Skeletal muscle satellite cell (primary cell): ENCODE results near the gene CD2AP.

Experiments
- H3K27me3 ChIP-seq: 2 replicates; pipeline ENCODE4 v1.7.0; 2013; ENCODE audit warnings: low read length; ENCODE audit not compliant: control insufficient read depth, insufficient read depth
- H3K36me3 ChIP-seq: 2 replicates; pipeline ENCODE4 v1.7.0; 2013; ENCODE audit warnings: mild to moderate bottlenecking, control low read depth, low read length; ENCODE audit not compliant: insufficient read depth
- H3K4me1 ChIP-seq: 2 replicates; pipeline ENCODE4 v1.7.0; 2013; ENCODE audit warnings: low read length; ENCODE audit not compliant: control insufficient read depth, insufficient read depth
- H3K4me2 ChIP-seq: 2 replicates; pipeline ENCODE4 v1.7.0; 2013; ENCODE audit warnings: mild to moderate bottlenecking, low read length
- H3K4me3 ChIP-seq: 2 replicates; pipeline ENCODE4 v1.7.0; 2013; ENCODE audit warnings: low read length
- H3K9ac ChIP-seq: 2 replicates; pipeline ENCODE4 v1.7.0; 2013; ENCODE audit warnings: mild to moderate bottlenecking, low read depth, low read length, moderate library complexity
- H3K9me3 ChIP-seq: replicated peaks from 2 replicates; pipeline ENCODE4 v1.7.0; 2013; ENCODE audit warnings: mild to moderate bottlenecking, control low read depth, low read length

Gene CD2AP

DNA sequence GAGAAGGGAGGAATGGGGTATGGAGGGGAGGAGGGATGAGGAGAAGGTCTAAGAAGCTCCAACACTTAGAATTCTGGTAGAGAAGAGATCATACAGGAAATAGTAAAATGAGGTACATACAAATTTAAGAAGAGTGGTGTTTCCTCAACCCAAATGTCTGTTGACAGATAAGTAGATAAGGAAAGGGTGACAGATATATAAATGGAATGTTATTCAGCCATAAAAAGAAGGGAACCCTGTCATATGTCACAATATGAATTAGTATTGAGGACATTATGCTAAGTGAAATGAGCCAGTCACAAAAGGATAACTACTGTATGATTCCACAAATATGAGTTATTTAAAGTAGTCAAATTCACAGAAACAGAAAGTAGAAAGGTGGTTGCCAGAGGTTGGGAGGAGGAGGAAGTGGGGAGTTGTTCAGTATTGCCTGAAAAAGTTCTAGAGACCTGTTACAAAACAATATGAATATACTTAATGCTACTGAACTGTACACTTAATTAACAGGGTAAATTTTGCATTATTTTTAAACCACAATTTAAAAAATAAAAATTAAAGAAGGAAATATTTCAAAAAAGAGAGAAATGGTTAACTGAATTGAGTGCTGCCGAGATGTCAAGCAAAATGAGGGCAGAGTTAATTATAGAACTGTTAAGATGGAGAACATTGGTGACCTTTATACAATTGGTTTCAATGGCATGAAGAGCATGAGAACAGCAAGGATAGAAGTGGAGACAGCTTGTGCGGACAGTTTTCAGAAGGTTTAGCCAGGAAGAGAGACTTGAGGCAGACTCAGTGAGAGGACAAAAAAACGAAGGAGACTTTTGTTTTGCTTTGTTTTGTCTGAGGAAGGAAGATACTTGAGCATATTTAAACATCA is 173.2 kb downstream of the CD2AP start:
- H3K9ac ChIP-seq = no peak overlapping the region
- no peaks in the 10 kb centered on the region for H3K36me3 ChIP-seq
- peaks cover 8% of the 10 kb centered on the region for H3K4me1 ChIP-seq
- no peaks in the 10 kb centered on the region for H3K27me3 ChIP-seq
- peak overlapping the region; percentile 56 for H3K4me2 ChIP-seq
- H3K9me3 ChIP-seq = no peaks in the 10 kb centered on the region
- no peak overlapping the region for H3K4me3 ChIP-seq

DNA sequence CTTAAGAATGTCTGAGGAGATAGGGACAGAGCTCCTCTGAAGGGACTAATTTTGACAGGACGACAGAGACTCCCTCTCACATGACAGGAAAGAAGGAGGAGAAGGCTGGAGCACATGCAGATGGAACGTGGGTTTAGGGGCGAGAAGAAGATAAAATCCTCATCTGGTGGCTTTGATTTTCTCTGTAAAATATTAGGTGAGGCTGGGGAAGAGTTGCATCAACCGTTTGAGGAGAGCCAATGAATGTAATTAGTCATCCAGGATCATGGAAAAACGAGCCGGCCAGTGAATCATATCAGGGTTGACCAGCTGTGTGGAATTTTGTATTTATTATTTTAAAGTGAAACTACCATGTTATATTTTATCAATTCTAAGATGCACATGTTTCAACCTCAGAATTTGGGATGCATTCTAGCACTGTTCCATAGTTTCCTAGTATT is 173.9 kb downstream of the CD2AP start:
- Histone ChIP-seq H3K27me3 (no peaks in the 10 kb centered on the region), H3K36me3 (no peaks in the 10 kb centered on the region), H3K9ac (no peak overlapping the region), H3K4me2 (peak overlapping the region; percentile 56), H3K4me1 (peaks cover 8% of the 10 kb centered on the region), H3K9me3 (no peaks in the 10 kb centered on the region), H3K4me3 (no peak overlapping the region)

DNA sequence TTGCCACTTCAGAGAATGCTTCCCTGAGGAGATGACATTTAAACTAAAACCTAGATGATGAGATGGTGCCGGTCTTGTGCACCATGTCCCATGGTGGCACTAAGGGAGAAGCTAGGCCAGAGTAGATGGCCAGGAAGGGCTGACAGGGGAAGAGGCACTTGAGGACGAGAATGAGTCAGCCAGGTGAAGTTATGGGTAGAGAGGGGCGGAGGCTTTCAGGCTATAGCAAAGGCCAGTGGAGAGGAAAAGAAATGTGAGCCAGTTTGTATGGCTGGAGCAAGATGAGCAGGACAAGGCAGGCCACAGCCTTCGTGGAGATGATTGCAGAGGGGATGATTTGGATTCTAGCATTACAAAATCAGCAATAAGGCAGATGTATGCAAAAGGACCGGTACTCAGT is 176.1 kb downstream of the CD2AP start:
- H3K9ac ChIP-seq = no peak overlapping the region
- H3K4me1 ChIP-seq = peaks cover 8% of the 10 kb centered on the region
- no peaks in the 10 kb centered on the region for H3K9me3 ChIP-seq
- H3K27me3 ChIP-seq = no peaks in the 10 kb centered on the region
- no peaks in the 10 kb centered on the region for H3K36me3 ChIP-seq
- no peak overlapping the region for H3K4me2 ChIP-seq
- no peak overlapping the region for H3K4me3 ChIP-seq

DNA sequence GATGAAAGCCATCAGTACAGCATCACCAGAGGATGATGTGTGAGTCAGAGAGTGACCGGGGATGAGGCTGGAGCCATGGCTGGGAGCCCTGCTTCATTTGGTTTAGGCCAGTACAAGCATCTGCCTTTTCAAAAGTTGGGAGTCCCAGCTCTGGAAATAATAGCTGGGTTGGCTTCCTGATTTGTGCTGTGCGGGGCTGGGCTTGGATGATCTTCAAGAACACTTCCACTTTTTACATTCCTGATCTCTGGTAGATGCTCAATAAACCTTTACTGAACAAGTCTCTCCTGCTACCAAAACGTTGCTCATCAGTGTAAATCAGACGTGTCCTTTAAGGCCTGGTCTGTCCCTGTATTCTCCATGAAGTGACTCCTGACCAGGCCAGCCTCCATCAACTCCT is 176.7 kb downstream of the CD2AP start:
- Histone ChIP-seq H3K27me3 (no peaks in the 10 kb centered on the region), H3K4me2 (no peak overlapping the region), H3K4me3 (no peak overlapping the region), H3K9me3 (no peaks in the 10 kb centered on the region), H3K9ac (no peak overlapping the region), H3K4me1 (peaks cover 8% of the 10 kb centered on the region), H3K36me3 (no peaks in the 10 kb centered on the region)

DNA sequence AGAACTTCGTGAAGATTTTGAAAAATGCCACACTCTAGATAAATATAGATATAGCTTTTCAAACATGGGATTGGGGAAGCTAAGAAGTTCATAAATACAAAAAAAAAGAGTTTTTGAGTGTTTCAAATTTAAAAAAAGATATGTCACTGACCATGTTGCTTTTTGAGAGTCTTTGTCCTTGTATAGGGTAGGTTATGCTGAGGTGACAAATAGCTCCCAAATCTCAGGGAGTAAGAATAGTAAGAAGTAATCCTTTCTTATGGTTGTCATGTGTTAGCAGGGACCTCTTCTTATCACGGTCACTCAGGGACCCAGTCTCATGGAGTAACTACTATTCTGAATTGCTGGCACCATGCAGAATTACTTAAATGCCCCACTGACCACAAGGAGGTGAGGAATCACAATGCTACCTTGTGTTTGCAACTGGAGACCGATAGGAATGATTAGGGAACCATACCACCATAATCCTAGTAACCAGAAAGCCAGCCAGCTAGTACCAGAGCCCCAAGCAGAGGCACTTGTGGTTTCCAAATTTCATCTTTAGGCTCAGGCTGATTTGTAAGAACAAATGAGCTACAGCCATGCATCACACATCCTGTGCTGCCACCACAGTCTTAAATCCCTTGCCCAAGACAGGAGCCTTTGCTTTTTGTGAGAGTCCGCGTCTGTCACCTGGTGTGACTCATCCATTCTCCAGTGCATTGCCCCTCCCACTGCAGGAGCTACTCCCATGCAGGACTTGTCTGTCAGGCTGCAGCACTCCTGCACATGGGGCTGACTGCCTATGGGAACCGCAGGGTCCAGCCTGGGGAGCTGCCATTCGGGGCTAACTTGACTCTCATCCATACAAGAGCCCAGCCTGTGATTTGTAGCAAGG is 178.4 kb downstream of the CD2AP start:
- H3K36me3 ChIP-seq = no peaks in the 10 kb centered on the region
- no peak overlapping the region for H3K9ac ChIP-seq
- no peaks in the 10 kb centered on the region for H3K27me3 ChIP-seq
- no peak overlapping the region for H3K4me2 ChIP-seq
- H3K4me1 ChIP-seq = peaks cover 8% of the 10 kb centered on the region
- no peak overlapping the region for H3K4me3 ChIP-seq
- no peaks in the 10 kb centered on the region for H3K9me3 ChIP-seq

DNA sequence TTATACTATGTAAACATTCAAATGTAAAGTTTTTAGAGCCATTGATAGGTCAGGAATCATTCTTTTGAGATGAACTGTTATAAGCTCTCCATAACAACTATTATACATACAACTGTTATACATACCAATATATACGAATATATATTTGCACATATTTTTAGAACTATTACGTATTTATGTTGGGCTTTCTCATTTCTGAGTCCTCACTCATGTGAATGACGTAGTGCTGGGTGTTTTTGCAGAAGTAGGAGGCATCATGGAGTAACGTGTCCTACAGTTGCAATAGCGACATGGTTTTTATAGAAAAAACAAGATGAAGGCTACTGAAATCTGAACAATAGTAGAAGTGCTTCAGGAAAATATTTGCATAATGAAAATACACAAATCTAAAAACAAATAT is 184.4 kb downstream of the CD2AP start:
- Histone ChIP-seq H3K9ac (no peak overlapping the region), H3K4me2 (no peak overlapping the region), H3K9me3 (no peaks in the 10 kb centered on the region), H3K27me3 (peaks cover 5% of the 10 kb centered on the region), H3K4me3 (no peak overlapping the region), H3K36me3 (no peaks in the 10 kb centered on the region), H3K4me1 (no peaks in the 10 kb centered on the region)

DNA sequence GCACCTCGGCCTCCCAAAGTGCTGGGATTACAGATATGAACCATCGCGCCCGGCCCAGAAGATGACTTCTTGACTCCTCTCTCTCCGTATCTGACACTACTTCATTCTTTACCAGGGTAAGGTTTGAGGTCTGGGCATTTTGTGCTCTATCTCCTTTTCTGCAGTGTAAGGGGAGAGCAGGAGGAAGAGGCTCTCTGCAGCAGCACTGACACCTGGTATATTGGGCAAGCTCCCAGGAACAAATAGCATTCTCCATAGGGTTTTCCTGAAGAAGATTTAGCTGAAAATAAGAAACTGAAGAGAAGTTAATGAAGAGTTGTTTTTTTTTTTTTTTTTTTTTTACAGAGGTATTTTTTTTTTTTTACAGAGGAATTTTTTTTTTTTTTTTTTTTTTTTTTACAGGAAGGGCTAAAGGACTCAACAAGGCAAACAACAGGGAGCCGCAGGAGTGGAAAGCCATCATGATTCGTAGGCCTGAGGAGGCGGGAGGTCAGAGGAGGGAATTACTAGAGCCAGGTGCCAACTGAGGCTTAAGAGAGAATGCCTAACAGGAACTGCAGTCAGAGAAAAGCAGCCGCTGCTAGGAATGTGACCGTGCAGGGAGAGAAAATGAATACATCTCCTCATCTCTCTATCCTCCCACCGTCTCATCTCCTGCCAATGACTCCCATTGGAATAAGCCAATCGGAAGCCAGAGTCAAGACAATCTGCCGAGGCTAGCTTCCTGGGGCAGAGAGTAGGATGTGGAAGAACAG is 186.1 kb downstream of the CD2AP start:
- H3K27me3 ChIP-seq = peaks cover 9% of the 10 kb centered on the region
- no peak overlapping the region for H3K4me3 ChIP-seq
- H3K4me1 ChIP-seq = no peaks in the 10 kb centered on the region
- no peak overlapping the region for H3K4me2 ChIP-seq
- H3K36me3 ChIP-seq = no peaks in the 10 kb centered on the region
- H3K9ac ChIP-seq = no peak overlapping the region
- H3K9me3 ChIP-seq = no peaks in the 10 kb centered on the region

DNA sequence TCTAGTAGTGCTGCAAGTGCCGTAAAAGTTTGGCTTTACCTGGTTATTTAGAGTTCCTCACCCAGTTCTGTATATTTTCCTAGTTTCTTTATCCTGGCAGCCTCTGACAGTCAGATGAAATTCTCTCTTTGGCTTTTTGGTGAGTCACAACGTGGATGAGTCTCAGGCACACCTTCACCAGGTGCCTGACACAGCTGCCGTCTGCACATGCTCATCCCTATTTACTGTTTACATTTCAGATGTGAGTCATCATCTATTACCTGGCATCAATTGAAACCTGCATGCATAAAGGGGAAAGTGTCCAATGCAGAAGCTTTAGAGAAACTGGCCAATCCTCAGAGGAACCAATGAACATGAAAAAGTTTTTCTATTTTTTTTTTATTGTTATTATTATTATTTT is 187.5 kb downstream of the CD2AP start:
- Histone ChIP-seq H3K9me3 (no peaks in the 10 kb centered on the region), H3K9ac (no peak overlapping the region), H3K27me3 (peaks cover 9% of the 10 kb centered on the region)

DNA sequence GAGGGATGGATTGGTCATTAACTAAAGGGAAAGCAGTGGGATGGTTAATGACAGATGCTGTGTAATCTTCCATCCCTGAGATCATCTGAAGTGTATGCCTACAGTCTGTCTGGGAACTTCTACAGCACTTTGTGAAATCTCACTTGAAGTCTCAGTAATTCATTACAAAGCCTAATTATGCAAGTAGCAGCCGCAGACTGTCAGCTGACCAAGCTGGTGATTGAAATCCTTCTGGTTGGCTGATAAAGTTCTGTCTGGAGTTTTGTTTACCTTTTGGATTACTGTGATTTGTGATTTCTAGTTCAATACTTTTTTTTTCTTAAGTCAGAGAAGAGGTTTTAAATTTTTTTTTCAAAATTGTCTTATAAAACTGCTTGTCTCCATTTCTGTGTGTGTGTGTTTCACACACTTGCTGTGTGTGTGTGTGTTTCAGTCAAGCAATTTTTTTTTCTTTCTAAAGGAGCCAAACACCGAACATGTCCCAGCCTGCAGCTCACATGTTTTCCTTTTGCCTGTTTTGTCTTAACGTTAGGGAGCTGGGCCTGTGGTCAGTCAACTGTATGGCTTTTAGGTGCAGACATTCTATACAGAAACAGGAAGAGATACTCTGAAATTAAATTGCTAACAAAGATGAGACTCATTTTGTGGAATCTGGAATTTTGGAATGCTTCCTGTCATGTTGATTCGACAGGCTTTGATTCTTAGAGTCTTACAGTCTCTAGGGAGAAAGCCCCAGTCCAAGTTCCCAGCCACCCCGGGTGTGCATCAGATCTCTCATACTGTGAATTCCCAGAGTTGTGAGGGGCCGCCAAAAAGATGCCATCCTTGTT is 192.3 kb downstream of the CD2AP start:
- Histone ChIP-seq H3K27me3 (peaks cover 4% of the 10 kb centered on the region), H3K9me3 (no peaks in the 10 kb centered on the region), H3K4me1 (no peaks in the 10 kb centered on the region), H3K4me3 (no peak overlapping the region), H3K36me3 (no peaks in the 10 kb centered on the region), H3K4me2 (no peak overlapping the region), H3K9ac (no peak overlapping the region)

More for the DNA sequence above, 187.5 kb downstream of the CD2AP start:
- H3K36me3 ChIP-seq = no peaks in the 10 kb centered on the region
- no peak overlapping the region for H3K4me3 ChIP-seq
- H3K4me1 ChIP-seq = no peaks in the 10 kb centered on the region
- no peak overlapping the region for H3K4me2 ChIP-seq

DNA sequence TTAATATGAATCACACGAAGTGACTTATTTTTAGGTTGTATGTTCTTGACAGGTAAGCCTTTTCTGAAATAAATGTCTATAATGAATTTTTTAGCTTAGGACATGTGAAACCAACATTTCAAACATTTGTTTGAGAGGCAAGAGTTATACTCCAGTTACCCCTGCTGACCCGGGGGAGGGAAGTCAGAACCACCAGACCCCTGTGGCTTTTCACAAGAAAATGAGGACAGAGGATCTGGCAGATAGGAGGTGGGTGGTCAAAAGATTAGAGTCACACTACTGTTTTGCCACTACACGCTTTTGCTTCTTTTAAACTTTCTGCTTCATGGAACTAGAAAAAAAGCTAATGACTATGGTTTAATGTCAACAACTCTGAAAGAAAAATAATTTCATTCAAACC is 193.3 kb downstream of the CD2AP start:
- H3K9ac ChIP-seq = no peak overlapping the region
- H3K4me1 ChIP-seq = no peaks in the 10 kb centered on the region
- H3K9me3 ChIP-seq = no peaks in the 10 kb centered on the region
- H3K4me2 ChIP-seq = no peak overlapping the region
- H3K27me3 ChIP-seq = peaks cover 4% of the 10 kb centered on the region
- H3K36me3 ChIP-seq = no peaks in the 10 kb centered on the region
- H3K4me3 ChIP-seq = no peak overlapping the region
